ENCODE data around the gene ZXDC.
A peak's percentile ranks its signal among the peaks of the same experiment; 100 is the strongest.

The ZXDC gene

DNA sequence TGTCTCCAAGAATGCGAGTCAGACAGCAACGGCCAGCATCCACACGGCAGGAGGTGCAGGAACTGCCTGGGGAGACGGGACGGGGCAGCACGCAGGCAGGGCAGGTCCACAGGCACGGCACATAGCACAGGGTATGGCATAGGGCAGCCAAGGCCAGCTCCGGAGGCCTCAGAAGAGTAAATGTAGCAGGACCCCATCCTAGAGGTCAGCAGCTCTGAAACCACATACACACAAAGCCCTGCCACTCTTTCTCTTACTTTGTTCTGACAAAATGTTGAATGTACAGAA lies 26.9 kb downstream of the ZXDC start:
- no peak for DNase-seq
- no peak overlapping the region for H3K4me3 Mint-ChIP-seq
- no peak overlapping the region for H3K27ac Mint-ChIP-seq
- no peaks in the 10 kb centered on the region for H3K27me3 Mint-ChIP-seq
- no peaks in the 10 kb centered on the region for H3K9me3 Mint-ChIP-seq
- peaks cover 2% of the 10 kb centered on the region for H3K4me1 Mint-ChIP-seq (ENCODE audit: low read depth)
- peaks cover 81% of the 10 kb centered on the region for H3K36me3 Mint-ChIP-seq (ENCODE audit: low read depth)

DNA sequence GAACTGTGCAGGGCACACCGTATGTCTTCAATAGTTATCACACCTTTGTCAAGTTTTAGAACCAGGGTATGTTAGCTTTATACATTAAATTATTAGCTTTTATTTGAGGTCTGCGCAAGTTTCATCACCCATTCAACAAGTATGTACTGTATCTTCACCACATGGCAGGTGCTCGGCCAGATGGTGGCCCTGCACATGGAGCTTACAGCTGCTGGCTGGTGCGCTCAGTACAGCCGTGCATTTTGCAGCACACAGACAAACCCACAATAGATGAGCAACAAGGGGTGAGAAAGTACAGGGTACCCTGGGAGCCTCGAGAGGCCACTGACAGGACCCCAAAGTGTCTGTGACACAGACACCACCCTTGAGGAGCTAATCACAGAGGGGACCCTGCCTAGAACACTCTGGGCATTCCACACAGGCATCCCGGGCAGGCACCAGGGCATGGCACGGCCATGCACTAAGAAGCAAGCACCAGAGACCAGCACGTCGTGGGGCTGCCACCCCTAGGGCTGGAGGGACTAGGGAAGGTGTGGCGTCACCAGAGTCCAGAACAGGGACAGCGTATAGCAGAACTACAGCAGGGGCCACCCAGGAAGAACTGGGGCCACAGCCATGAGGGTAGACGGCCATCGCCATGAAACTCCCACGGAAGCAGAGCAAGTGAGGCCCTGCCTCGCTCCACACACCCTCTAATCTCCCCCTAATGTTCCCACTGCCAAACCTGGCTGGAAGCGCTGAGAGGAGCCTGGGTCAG lies 27.4 kb downstream of the ZXDC start:
- Mint-ChIP-seq H3K36me3 (ENCODE audit: low read depth) (peaks cover 79% of the 10 kb centered on the region), H3K4me3 (no peak overlapping the region), H3K27me3 (no peaks in the 10 kb centered on the region)

DNA sequence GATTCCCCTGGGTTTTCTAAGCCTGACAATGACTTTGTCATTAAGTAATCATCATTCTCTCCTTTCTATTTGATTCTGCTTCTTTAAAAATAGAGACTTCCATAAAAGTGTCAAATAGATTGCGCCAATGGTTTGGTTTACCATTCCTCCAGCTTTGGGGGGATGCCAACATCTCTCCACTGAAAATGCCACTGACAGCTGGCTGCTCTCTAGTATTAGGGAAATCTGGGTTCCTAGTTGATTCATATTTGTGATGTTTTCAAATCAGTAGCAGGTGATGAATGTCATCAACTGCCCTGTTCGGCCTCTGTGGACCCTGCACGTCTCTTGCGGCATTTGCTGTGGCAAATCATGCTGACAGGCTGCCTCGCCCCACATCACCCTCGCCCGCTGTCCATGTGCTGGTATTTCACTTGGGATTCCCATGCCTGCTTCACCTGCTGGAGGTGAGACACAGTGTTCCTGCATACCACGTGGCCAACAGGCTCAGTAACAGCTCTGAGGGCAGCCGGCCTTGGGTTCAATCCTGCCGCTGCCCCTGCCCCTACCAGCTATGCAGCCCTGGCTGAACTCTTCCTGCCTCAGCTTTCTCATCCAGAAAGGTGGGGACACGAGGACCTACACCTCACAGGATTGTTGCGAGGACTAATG lies 28.1 kb downstream of the ZXDC start:
- no peak overlapping the region for H3K27ac Mint-ChIP-seq
- DNase-seq: no peak
- H3K36me3 Mint-ChIP-seq (ENCODE audit: low read depth): peaks cover 77% of the 10 kb centered on the region
- no peaks in the 10 kb centered on the region for H3K27me3 Mint-ChIP-seq
- H3K9me3 Mint-ChIP-seq: no peaks in the 10 kb centered on the region
- no peak overlapping the region for H3K4me3 Mint-ChIP-seq
- H3K4me1 Mint-ChIP-seq (ENCODE audit: low read depth): peaks cover 2% of the 10 kb centered on the region

More for the DNA sequence above, 27.4 kb downstream of the ZXDC start:
- Mint-ChIP-seq H3K9me3 (no peaks in the 10 kb centered on the region), H3K4me1 (ENCODE audit: low read depth) (peaks cover 2% of the 10 kb centered on the region), H3K27ac (no peak overlapping the region)
- DNase-seq: no peak

DNA sequence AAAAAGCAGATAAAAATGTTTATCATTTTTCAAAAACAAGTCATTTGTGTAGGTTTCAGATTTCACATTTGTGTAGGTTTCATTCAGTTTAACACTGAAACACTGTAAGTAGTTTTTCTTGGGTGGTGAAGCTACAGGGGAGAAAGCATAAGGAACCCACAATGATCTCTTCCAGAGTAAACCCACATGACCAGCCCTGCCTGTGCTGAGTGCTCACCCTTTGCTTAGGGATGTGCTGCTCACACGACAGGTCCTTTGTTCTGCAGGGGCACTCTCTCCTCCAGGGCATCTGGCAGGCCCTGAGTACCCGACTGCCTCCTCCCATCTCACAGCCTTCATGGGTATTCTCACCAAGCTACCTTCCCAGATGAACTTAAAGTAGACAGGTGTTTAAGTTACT lies 28.9 kb downstream of the ZXDC start:
- Mint-ChIP-seq H3K27me3 (no peaks in the 10 kb centered on the region), H3K4me3 (no peak overlapping the region), H3K27ac (peak overlapping the region; percentile 11), H3K9me3 (no peaks in the 10 kb centered on the region), H3K4me1 (ENCODE audit: low read depth) (peaks cover 2% of the 10 kb centered on the region), H3K36me3 (ENCODE audit: low read depth) (peaks cover 77% of the 10 kb centered on the region)
- DNase-seq: no peak

DNA sequence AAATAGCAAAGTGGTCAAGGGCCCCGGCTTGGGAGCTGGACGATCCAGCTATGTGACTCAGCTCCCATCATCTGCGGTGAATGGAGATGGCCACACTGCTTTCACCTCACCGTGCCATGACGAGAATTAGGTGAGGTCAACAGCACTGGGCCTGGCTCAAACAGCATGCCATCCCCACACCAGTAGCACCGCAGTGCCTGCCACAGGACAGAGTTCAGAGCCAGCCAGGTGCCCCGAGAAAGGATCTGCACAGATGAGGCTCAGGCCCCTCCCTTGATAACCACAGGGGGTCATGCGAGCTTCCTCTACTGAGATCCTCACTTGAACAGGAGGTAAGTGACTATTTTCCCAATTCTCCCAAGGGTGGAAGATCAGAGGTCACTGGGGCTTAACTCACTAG lies 29.4 kb downstream of the ZXDC start:
- no peak overlapping the region for H3K4me3 Mint-ChIP-seq
- H3K36me3 Mint-ChIP-seq (ENCODE audit: low read depth): peaks cover 75% of the 10 kb centered on the region
- no peaks in the 10 kb centered on the region for H3K9me3 Mint-ChIP-seq
- H3K27me3 Mint-ChIP-seq: no peaks in the 10 kb centered on the region
- peak overlapping the region; percentile 29 for H3K27ac Mint-ChIP-seq
- no peak for DNase-seq
- H3K4me1 Mint-ChIP-seq (ENCODE audit: low read depth): peaks cover 2% of the 10 kb centered on the region

DNA sequence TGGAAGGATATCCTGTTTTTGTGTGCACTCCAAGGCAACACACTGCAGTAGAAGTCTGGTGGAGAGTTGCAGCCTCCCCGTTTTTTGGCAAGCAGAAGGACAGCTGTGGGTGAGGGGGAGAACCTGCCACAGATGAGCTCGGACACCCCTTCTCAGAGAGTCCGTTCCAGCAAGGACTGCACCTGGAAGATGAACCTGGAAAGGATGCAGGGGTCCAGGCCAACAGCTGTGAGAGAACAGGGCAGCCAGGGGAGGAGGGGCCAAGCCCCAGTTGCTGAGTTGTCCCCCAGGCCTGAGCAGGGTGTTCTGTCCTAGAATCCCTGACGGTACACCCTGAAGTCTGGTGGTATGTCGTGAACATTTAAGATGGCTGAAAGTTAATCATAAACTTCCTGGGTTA lies 30.2 kb downstream of the ZXDC start:
- no peak for DNase-seq
- Mint-ChIP-seq H3K36me3 (ENCODE audit: low read depth) (peaks cover 75% of the 10 kb centered on the region), H3K4me1 (ENCODE audit: low read depth) (peaks cover 2% of the 10 kb centered on the region), H3K9me3 (no peaks in the 10 kb centered on the region), H3K4me3 (no peak overlapping the region), H3K27me3 (no peaks in the 10 kb centered on the region), H3K27ac (peak overlapping the region; percentile 29)

DNA sequence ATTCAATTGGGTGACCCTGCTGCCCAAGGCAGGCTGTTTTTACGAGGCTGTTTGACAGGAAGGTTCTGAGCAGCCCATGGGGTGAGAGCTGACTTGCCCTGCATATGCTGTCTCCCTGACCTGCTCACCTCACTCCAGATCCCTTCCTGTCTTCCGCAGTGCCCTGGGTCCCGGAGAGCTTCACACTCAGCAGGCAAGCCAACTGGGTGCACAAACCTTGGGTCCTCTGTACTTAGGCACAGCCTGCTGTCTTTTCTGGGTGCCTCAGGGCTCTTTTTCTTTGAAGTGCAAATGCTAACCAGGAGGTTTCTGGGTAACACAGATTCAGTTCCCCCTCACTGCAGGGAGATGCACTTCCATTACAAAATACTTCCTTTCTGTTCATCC lies 32.8 kb downstream of the ZXDC start:
- no peak for DNase-seq
- peaks cover 78% of the 10 kb centered on the region for H3K36me3 Mint-ChIP-seq (ENCODE audit: low read depth)
- no peaks in the 10 kb centered on the region for H3K27me3 Mint-ChIP-seq
- H3K9me3 Mint-ChIP-seq: no peaks in the 10 kb centered on the region
- peaks cover 2% of the 10 kb centered on the region for H3K4me1 Mint-ChIP-seq (ENCODE audit: low read depth)
- H3K27ac Mint-ChIP-seq: no peak overlapping the region
- H3K4me3 Mint-ChIP-seq: no peak overlapping the region

DNA sequence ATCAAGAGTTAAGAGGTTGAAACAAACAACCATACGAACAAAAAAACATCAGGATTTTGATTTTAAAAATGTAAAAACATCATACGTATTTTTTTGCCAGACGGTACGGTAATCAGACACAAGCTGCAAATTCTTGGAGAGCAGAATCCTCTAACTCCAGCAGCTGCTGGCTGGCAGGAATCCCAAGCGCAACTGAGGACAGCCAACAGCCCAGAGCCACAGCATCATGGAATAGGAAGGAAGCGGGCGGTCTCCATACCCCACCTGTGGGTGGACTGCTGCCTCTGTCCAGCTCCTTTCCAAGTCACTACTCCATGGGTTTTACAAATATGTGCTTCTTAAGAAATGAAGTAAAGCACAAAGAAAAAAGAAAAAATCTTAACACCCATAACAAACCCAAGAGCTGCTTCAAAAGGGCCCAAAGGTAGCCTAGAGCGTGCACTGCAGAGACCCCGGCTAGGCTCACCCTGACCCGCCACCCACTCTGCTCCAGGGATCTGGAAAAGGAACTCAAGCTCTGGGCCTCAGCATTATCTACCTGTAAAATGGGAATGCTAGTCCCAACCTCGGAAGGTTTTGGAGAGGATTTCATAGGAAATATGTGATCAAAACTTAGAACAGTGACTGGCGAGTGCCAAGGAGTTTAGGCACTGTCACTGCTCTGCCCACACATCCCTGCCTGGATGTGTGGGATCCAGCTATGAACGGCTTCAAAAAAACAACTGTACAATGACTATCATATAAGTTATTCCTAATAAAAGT lies 33.4 kb downstream of the ZXDC start:
- Mint-ChIP-seq H3K4me3 (no peak overlapping the region), H3K36me3 (ENCODE audit: low read depth) (peaks cover 78% of the 10 kb centered on the region), H3K27me3 (no peaks in the 10 kb centered on the region), H3K4me1 (ENCODE audit: low read depth) (no peaks in the 10 kb centered on the region), H3K27ac (no peak overlapping the region), H3K9me3 (no peaks in the 10 kb centered on the region)
- DNase-seq: no peak

DNA sequence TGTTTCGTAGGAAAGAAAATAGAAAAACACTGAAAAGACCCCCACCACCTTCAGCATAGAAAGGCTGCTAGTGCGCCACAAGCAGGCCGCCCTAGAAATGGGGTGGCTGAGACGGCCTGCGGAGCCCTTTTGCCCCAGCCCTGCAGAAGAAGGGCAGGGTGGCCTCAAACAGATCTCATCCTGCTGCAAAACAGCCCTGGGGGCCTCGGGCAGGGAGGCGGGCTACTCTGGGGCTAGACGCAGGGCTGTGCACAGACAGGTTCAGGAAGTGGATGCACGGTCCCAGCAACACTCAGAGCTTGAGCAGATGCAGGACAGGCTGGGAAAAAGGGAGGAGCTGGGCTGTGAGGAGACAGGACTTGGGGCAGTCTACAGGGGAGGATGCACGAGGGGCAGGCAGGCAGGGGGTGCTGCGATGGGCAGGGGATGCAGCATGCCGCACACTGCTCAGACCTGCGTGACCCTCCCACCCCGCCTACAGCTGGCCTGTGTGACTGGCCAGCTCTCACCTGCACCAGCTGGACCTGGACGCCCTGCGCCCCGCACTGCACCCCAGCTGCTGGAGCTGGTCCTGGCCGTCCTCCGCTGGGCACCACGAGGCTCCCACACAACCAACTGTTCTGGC lies 34.3 kb downstream of the ZXDC start:
- peaks cover 83% of the 10 kb centered on the region for H3K36me3 Mint-ChIP-seq (ENCODE audit: low read depth)
- no peak overlapping the region for H3K4me3 Mint-ChIP-seq
- no peak overlapping the region for H3K27ac Mint-ChIP-seq
- H3K27me3 Mint-ChIP-seq: no peaks in the 10 kb centered on the region
- H3K9me3 Mint-ChIP-seq: no peaks in the 10 kb centered on the region
- H3K4me1 Mint-ChIP-seq (ENCODE audit: low read depth): no peaks in the 10 kb centered on the region
- DNase-seq: no peak

DNA sequence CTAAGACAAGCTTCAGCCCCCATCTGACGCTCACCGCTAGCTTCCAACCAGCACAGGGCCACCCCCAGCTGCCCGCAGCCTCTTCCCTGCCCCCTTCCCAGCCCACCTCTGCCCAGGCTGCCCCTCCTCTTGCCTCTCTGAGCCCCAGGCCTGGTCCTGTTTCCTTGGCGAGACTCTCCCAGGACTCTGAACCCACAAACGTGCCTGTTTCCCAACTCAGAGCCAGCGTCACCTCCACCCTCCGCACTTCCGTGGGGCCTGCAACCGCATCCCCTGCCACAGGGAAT lies 35.0 kb downstream of the ZXDC start:
- H3K9me3 Mint-ChIP-seq: no peaks in the 10 kb centered on the region
- H3K27me3 Mint-ChIP-seq: no peaks in the 10 kb centered on the region
- no peak for DNase-seq
- no peak overlapping the region for H3K4me3 Mint-ChIP-seq
- H3K36me3 Mint-ChIP-seq (ENCODE audit: low read depth): peaks cover 82% of the 10 kb centered on the region
- no peak overlapping the region for H3K27ac Mint-ChIP-seq
- H3K4me1 Mint-ChIP-seq (ENCODE audit: low read depth): no peaks in the 10 kb centered on the region

DNA sequence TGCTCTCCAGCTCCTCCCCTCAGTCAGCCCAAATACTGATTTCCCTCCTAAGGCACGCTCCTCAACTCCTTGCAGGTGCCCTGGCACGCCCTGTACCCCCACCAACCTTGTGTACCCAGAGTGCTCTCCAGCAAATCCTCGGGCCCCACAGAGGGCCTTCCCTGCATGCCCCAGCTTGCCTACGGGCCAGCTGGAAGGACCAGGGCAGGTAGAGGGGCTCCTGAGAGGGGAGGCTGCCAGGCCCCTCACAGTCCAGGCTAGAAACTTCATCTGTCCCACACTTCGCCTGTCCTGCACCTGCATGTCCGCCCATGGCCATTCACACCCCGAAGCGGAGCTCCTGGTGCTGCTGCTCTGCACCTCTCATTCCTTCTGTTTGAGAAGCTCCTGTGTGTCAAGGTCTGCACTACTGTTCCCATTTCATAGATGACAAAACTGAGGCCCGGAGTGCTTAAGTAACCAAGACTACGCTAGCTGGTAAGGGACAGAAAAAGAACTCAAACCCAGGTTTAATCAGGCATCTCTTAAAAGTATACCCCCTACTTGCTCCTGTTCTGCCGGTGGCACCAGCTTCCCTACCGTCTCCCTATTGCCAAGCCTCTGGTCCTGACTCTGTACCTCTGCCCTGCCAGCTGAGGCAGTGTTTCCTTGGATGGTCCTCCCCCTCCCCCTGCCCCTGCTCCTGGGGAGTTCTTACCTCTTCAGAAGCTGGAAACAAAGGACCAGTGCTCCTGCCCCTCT lies 35.6 kb downstream of the ZXDC start:
- Mint-ChIP-seq H3K36me3 (ENCODE audit: low read depth) (peaks cover 82% of the 10 kb centered on the region), H3K27me3 (no peaks in the 10 kb centered on the region), H3K4me3 (no peak overlapping the region), H3K4me1 (ENCODE audit: low read depth) (no peaks in the 10 kb centered on the region), H3K9me3 (no peaks in the 10 kb centered on the region), H3K27ac (no peak overlapping the region)
- DNase-seq: no peak

DNA sequence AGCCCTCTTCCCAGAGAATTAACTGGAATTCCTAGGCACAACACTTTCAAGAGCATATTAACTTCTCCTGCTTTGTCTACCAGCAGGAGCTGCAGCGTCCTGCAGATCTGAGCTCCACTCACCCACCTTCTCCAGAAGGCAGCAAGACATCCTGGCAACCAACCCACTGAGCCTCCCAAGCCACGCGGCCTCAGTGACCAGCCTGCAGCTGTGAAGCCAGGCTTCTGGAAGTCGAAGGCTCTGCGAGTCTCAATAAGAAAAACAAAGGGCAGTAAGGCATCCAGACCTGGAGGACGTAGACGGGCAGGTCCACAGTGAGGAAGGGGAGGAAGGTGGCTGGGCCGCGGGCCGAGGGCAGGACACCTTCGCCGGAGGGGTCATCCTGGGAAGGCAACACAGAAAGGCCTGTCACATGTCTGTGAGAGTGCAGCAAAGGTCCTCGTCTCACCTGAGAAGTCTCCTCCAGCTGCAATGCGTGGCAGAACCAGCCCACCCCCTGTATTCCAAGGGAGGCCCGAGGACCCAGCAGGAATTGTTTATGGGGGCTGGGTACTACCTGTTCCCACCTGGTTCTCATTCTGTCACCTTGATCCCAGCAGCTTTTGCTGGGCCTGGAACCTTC lies 36.2 kb downstream of the ZXDC start:
- Mint-ChIP-seq H3K27ac (no peak overlapping the region), H3K36me3 (ENCODE audit: low read depth) (peaks cover 84% of the 10 kb centered on the region), H3K4me1 (ENCODE audit: low read depth) (no peaks in the 10 kb centered on the region), H3K27me3 (no peaks in the 10 kb centered on the region), H3K9me3 (no peaks in the 10 kb centered on the region), H3K4me3 (no peak overlapping the region)
- DNase-seq: no peak

DNA sequence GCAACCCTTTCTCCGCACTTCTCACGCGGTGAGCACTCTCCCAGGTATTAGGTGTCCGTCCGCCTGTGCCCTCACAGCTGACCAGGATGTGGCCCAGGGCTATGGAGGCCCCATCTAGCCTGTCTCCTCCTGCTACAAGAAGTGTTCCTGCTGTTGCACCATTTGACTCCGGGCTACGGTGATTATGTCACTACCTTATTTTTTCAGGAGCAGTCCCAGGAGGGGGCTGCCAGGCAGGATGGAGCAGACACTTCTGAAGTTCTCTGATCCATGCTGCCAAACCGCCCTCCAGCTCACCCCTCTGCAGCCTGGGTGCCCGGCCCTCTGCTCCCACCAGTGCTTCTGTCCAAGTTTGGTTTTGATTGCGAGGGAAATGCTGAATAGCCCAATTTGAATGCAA lies 36.9 kb downstream of the ZXDC start:
- H3K9me3 Mint-ChIP-seq: no peaks in the 10 kb centered on the region
- DNase-seq: no peak
- peaks cover 91% of the 10 kb centered on the region for H3K36me3 Mint-ChIP-seq (ENCODE audit: low read depth)
- no peaks in the 10 kb centered on the region for H3K27me3 Mint-ChIP-seq
- H3K4me1 Mint-ChIP-seq (ENCODE audit: low read depth): no peaks in the 10 kb centered on the region
- no peak overlapping the region for H3K4me3 Mint-ChIP-seq
- H3K27ac Mint-ChIP-seq: no peak overlapping the region

DNA sequence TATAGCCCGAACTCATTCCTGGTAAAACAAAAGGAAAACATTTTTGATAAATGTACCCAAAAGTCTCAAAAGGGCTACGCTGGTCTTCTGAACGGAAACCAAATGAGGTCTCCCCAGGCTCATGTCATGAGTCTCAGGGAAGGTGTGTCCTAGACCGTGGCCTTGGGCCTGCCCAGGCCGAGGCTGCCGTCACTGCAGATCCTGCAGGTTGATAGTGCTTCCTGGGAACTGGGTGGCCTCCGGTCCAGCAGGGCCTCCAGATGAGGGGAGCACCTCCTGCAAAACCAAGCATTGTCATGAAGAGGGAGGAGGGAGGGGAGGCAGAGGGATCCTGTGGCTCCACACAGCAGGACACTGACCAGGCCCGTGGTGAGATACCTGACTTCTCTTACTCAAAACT lies 37.5 kb downstream of the ZXDC start:
- H3K27me3 Mint-ChIP-seq: no peaks in the 10 kb centered on the region
- peaks cover 93% of the 10 kb centered on the region for H3K36me3 Mint-ChIP-seq (ENCODE audit: low read depth)
- DNase-seq: no peak
- H3K27ac Mint-ChIP-seq: no peak overlapping the region
- no peaks in the 10 kb centered on the region for H3K9me3 Mint-ChIP-seq
- H3K4me1 Mint-ChIP-seq (ENCODE audit: low read depth): no peaks in the 10 kb centered on the region
- no peak overlapping the region for H3K4me3 Mint-ChIP-seq
